HG03520 (cell line): ENCODE results near the gene SLC24A3.

Experiments used
- ATAC-seq: cut with Tn5 transposase; IDR thresholded peaks from one replicate; pipeline ENCODE4 v1.9.1; 2021; ENCODE audit warnings: mild to moderate bottlenecking, moderate library complexity; ENCODE audit not compliant: unreplicated experiment

Gene SLC24A3

GRCh38 chr20:19301142-19301541 is 88.7 kb downstream of the SLC24A3 start:
- ATAC-seq, result no peak

DNA sequence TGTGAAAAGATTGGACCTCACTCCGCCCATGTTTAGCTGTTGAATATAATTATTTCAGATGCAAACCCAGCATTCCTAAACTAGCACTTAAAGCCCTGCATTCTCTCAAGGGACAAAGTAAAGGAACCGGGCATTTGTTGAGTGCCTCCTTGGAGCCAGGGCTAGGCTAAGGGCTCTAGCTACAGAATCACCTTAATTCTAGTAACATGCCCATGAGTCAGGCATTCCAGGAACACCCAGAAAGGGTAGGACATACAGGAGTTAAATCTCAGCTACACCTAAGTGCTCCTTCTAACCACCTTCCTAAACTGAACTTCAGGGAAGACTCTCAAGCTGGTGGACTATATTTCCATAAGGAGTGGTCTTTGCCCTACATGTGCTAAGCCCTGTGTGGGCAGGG is 89.4 kb downstream of the SLC24A3 start:
- ATAC-seq, result no peak

DNA sequence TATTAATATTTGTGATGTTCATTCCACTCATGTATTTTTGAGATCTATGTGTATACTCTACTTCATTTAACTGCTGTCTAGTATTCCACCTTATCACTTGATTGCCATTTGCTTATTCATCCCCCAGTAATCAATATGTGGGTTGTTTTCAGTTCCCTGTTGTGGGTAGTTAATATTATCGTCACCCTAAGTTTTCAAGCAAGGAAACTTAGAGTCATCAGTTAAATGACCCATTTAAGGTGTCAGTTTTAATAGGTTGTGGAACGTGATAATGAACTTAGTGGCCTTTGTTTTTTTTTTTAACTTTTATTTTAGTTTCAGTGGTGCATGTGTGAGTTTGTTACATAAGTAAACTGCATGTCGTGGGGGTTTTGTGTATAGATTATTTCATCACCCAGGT is 90.3 kb downstream of the SLC24A3 start:
- ATAC-seq, result no peak

- ATAC-seq, result no peak
These were observed 91.9 kb downstream of the SLC24A3 start for GRCh38 chr20:19304389-19304788.

DNA sequence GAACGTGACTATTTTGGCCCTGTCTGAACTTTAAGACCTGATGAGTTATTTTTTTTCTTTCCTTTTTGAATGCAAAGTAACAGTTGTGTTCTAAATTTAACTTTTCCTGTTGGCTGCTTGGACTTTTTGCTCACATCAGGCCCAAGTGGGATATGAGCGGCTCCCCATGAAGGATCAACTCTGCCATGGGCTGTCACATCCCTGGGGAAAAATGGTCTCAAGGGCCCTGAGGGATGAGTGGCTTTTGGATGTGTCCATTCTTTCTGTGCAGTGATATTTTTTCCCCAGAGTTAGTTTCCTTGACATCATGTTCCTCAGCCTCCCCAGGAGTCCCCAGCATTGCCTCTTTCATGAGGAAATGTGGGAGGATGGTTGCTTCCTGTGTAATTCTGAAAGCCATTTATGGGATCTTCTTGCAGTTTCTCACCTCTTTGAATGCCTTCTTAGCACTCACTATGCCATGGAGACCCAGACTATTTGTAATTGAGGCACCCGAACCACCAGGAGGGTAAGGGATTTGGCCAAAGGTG is 92.5 kb downstream of the SLC24A3 start:
- ATAC-seq, result no peak

DNA sequence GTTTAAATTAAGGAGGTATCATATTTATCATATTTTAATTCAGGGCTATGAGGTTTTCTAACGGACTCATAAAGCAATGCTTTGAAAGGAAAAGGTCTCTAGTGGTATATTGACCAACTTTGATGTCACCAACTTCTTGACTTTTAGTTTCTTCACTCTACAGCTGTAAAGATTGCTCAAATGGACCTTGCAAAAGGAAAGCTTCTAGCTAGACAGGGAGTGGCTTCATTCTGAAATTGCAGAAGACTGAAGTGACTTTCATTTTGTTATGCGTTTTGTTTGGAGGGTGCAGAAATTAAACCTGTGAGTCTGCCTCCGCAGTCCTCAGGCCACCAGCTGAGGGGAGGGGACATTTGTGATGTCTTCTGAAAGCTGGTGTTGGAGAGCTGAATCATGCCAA is 95.7 kb downstream of the SLC24A3 start:
- no peak for ATAC-seq

GRCh38 chr20:19310541-19310940 is 98.1 kb downstream of the SLC24A3 start:
- no peak for ATAC-seq

DNA sequence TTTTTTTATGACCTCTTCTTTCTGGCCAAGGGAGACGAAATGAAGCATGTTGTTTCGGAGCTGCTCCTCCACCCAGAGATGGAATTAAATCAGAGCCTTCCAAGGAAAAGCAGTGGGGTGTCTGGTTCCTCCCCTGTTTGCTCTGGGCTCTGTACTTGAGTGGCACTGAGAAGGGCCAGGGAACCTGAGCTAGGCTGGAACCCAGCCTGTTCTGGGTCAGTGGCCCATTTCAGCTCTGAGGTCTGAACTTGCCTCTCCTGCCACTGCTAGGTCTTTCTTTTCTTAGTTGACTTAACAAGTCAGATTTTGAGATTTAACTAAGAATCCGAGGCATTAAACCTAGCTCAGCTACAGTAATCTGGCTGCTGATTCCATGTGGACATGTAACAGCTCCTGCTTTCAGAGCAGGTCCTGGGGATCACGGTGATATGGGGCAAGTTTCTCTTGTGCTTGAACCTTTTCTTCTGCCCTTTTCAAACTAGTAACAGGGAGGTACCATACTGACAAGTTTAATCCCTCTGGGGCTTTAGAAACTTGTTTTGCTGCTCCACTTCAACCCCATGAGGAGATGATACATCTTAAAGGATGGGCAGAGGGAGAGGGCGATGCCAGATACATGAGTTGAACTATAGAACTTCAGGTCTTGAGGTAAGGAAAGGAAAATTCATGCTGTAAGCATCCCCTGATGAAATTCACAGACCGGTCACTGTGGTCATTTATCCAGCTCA is 101.1 kb downstream of the SLC24A3 start:
- ATAC-seq, result no peak

GRCh38 chr20:19314621-19315020 is 102.2 kb downstream of the SLC24A3 start:
- ATAC-seq, result no peak

GRCh38 chr20:19317237-19318069 is 105.0 kb downstream of the SLC24A3 start:
- ATAC-seq, result no peak

GRCh38 chr20:19318610-19319009 is 106.2 kb downstream of the SLC24A3 start:
- no peak for ATAC-seq

DNA sequence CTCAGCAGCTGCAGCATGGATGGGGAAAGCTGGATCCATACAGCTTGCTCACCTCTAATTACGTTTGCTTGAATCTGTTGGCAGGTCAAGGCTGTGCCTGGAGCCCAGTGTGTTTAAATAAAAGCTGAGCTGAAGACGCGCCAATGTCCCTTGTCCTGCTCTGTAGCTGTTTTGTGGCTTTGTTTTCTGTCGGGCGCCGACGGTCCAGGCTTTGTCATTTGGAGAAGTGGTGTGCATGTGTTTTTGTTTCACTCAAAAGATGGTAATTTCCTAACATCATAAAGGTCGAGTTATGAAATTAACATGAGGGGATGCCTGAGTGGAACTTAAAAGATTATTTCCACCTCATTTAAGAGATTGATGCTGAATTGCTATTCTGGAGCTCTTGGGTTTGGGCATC is 107.6 kb downstream of the SLC24A3 start:
- no peak for ATAC-seq

- no peak for ATAC-seq
These were observed 108.7 kb downstream of the SLC24A3 start for GRCh38 chr20:19321176-19321575.

DNA sequence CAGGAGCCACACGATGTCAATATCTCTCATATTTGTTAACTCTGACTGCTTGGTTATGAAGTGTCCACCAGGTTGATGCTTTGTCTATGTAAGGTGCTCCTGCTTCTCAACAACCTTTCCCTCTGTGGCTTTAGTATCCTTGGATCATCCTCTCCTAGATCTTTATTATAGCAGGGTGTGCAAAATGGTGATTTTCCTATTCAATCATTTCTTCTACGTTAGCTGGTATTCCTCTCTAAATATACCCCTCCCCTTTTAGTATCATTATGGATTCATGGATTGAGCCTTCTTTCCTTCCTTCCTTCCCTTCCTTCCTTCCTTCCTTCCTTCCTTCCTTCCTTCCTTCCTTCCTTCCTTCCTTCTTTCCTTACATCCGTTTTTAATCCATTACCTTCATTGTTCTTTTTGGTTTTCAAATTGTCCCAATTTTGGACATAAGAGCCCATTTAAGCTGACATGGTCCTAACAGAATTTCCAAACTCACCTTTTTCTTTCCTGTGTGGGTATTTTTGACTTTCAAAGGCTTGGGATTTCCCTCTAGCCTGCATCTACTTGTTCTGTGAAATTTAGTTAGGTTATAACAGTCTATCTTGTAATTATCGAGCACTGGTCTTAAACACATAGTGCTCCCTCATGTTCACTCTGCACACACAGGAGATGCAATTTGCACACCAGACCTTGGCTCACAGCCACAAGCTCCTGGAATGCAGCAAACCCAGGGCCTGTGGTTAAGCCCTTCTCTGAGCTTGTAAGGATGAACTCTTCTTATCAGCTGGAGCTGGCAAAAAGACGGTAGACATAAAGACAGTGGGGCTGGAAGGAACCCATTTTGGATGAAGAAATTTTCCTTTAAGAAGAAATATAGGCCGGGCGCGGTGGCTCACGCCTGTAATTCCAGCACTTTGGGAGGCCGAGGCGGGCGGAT is 109.9 kb downstream of the SLC24A3 start:
- ATAC-seq, result no peak

- no peak for ATAC-seq
These were observed 115.0 kb downstream of the SLC24A3 start for GRCh38 chr20:19327401-19327800.

DNA sequence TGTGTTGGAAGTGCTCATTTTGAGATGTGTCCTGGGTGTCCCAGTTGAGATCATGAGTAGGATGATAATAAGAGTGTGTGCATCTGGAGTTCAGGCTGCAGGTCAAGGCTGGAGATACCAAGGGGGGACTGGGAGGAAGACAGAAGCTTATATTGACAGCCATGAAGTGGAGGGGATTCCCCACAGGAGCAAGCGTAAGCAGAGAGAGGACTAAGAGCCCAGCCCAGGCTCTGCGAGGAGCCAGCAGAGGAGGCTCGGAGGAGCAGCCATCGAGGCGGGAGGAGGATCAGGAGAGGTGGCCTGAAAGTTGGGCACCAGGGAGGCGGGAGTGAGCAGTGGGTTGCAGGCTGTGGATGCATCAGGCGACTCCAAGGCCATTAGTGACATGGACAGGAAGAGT is 116.2 kb downstream of the SLC24A3 start:
- no peak for ATAC-seq

DNA sequence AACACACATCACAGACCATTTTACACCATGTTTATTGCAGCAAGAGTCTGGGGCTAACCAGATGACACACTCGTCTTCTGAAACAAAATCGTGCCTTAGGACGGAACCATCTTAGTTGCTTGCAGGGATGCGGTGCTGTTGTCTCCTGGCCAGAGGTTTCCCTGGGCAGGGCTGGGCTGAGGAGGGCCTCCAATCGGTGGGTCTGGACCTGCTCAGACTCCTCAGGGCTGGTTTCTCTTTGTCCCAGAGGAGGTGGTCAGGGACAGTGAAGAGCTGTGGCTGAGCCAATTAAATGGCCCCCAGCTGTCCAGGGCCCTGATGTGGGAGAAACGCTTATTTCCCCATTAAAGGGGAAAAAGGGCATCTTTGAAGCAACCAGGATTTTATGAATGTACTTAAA is 117.6 kb downstream of the SLC24A3 start:
- ATAC-seq, result no peak

GRCh38 chr20:19330731-19331130 is 118.3 kb downstream of the SLC24A3 start:
- ATAC-seq, result no peak

- ATAC-seq, result no peak
These were observed 121.1 kb downstream of the SLC24A3 start for GRCh38 chr20:19333563-19333962.

- no peak for ATAC-seq
These were observed 122.9 kb downstream of the SLC24A3 start for GRCh38 chr20:19335341-19335740.

DNA sequence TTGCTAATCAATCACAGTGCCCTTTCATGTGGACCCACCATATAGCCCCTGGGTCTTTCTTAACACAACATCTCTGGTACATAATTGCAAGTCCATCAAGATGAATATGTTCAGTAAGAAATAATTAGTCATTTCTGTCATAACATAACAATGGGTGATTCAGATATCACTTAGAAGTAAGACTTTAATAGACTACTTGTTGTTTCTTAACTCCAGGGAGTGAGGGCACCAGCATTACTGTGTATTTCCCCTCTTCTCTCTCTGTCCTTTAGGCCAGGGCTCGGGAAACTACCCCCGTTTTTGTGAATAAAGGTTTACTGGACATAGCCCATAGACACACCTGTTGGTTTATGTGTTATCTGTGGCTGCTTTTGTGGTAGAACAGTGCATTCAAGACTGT is 123.5 kb downstream of the SLC24A3 start:
- no peak for ATAC-seq
